Liver (tissue), 9 donors: ENCODE measurements around the gene VAPA. TPM values are rescaled to one million over a fixed set of nuclear protein-coding genes. Genes with fewer than 3 reads are reported as not detected.

ENCODE experiments used
- DNase-seq: peaks from one replicate; pipeline ENCODE4 v3.0.0-alpha.2; 2017; ENCODE audit warnings: low spot score
- H3K27ac ChIP-seq, 2 donors: one replicate each; pipeline ENCODE4 v1.7.0; 2013; ENCODE audit warnings: inconsistent platforms in 2 of 2, low read length in 2 of 2, control low read depth in 1 of 2, low read depth in 1 of 2, mild to moderate bottlenecking in 1 of 2
- H3K27me3 ChIP-seq, 4 donors: one replicate each; pipeline versions ENCODE4 v1.6.1 to v1.7.0; 2013; ENCODE audit warnings: low read length in 3 of 4, inconsistent platforms in 1 of 4, mild to moderate bottlenecking in 1 of 4, moderate library complexity in 1 of 4; ENCODE audit not compliant: control insufficient read depth in 4 of 4, insufficient read depth in 4 of 4
- H3K36me3 ChIP-seq, 4 donors: one replicate each; pipeline versions ENCODE4 v1.6.1 to v1.7.0; 2013; ENCODE audit warnings: low read length in 3 of 4, mild to moderate bottlenecking in 3 of 4, low read depth in 1 of 4, moderate library complexity in 1 of 4; ENCODE audit not compliant: control insufficient read depth in 4 of 4, insufficient read depth in 3 of 4
- H3K4me1 ChIP-seq, 4 donors: one replicate each; pipeline versions ENCODE4 v1.6.1 to v1.7.0; 2013; ENCODE audit warnings: low read length in 3 of 4, mild to moderate bottlenecking in 3 of 4, moderate library complexity in 1 of 4; ENCODE audit not compliant: control insufficient read depth in 4 of 4, insufficient read depth in 4 of 4
- H3K4me3 ChIP-seq, 3 donors: one replicate each; pipeline versions ENCODE4 v1.6.1 to v1.7.0; 2013; ENCODE audit warnings: low read length in 3 of 3, control low read depth in 1 of 3, low read depth in 1 of 3, mild to moderate bottlenecking in 1 of 3
- H3K9ac ChIP-seq, 2 donors: one replicate each; pipeline ENCODE4 v1.7.0; 2013; ENCODE audit warnings: low read length in 2 of 2, mild to moderate bottlenecking in 2 of 2, moderate library complexity in 2 of 2, control low read depth in 1 of 2, low read depth in 1 of 2
- H3K9me3 ChIP-seq, 4 donors: one replicate each; pipeline versions ENCODE4 v1.6.1 to v1.7.0; 2013; ENCODE audit warnings: low read length in 3 of 4; ENCODE audit not compliant: control insufficient read depth in 4 of 4
- FOXA1 ChIP-seq: IDR thresholded peaks from 2 replicates; pipeline ENCODE4 v1.6.1; 2016; ENCODE audit warnings: antibody characterized with exemption
- FOXA2 ChIP-seq: IDR thresholded peaks from 2 replicates; pipeline ENCODE4 v1.6.1; 2016; ENCODE audit warnings: antibody characterized with exemption
- GABPA ChIP-seq, 2 donors: IDR thresholded peaks in 1 of 2; conservative IDR thresholded peaks in 1 of 2; 2 replicates each; pipeline ENCODE4 v1.6.1; 2016; ENCODE audit warnings: antibody characterized with exemption in 2 of 2, mild to moderate bottlenecking in 1 of 2, moderate library complexity in 1 of 2
- HNF4A ChIP-seq, 2 donors: conservative IDR thresholded peaks; 2 replicates each; pipeline ENCODE4 v1.6.1; 2016; ENCODE audit warnings: antibody characterized with exemption in 2 of 2, mild to moderate bottlenecking in 2 of 2
- HNF4G ChIP-seq: IDR thresholded peaks from 2 replicates; pipeline ENCODE4 v1.6.1; 2016; ENCODE audit warnings: antibody characterized with exemption
- JUND ChIP-seq, 2 donors: IDR thresholded peaks; 2 replicates each; pipeline ENCODE4 v1.6.1; 2016; ENCODE audit warnings: antibody characterized with exemption in 2 of 2
- RAD21 ChIP-seq, 2 donors: IDR thresholded peaks; 2 replicates each; pipeline ENCODE4 v1.6.1; 2016; ENCODE audit warnings: antibody characterized with exemption in 2 of 2, mild to moderate bottlenecking in 2 of 2
- RXRA ChIP-seq, 2 donors: IDR thresholded peaks; 2 replicates each; pipeline ENCODE4 v1.6.1; 2017 to 2018; ENCODE audit warnings: antibody characterized with exemption in 2 of 2, mild to moderate bottlenecking in 1 of 2
- SP1 ChIP-seq: IDR thresholded peaks from 2 replicates; pipeline ENCODE4 v1.6.1; 2018; ENCODE audit warnings: antibody characterized with exemption, mild to moderate bottlenecking
- TAF1 ChIP-seq: conservative IDR thresholded peaks from 2 replicates; pipeline ENCODE4 v1.6.1; 2016; ENCODE audit warnings: antibody characterized with exemption, mild to moderate bottlenecking
- YY1 ChIP-seq: IDR thresholded peaks from 2 replicates; pipeline ENCODE4 v1.6.1; 2016; ENCODE audit warnings: antibody characterized with exemption, mild to moderate bottlenecking
- WGBS: extraction: QIAGEN DNeasy Blood & Tissue Kit; methylation state at CpG from one replicate; pipeline ENCODE4 v1.1.7; 2013; 5-methylcytosine and 5-hydroxymethylcytosine counted together
- polyA plus RNA-seq, 2 donors: library from polyadenylated mRNA; stranded (reverse) in 1 of 2; unstranded in 1 of 2; fragments of 200-250 nt in 1 of 2; fragments of >200 nt in 1 of 2; fragmentation: Nextera tagmentation in 1 of 2; extraction: Ambion mirVana in 1 of 2; gene quantifications; one replicate each; pipeline versions ENCODE4 v1.2.1 to v1.2.3, GENCODE V29; 2013 to 2015
- total RNA-seq, 2 donors: library from RNA; depleted of rRNA; stranded (reverse); fragments of >200 nt; gene quantifications; one replicate each; pipeline ENCODE4 v1.2.3, GENCODE V29; 2014
- TF ChIP-seq, protein P1 (sequence below): IDR thresholded peaks from 2 replicates; pipeline ENCODE4 v1.6.1; 2016; ENCODE audit warnings: antibody characterized with exemption
- TF ChIP-seq, protein P2 (sequence below): IDR thresholded peaks from 2 replicates; pipeline ENCODE4 v1.6.1; 2016; ENCODE audit warnings: antibody characterized with exemption, mild to moderate bottlenecking
- TF ChIP-seq, protein P3 (sequence below): fragments of 150-350 bp; IDR thresholded peaks from 2 replicates; pipeline ENCODE4 v1.5.1; 2017; ENCODE audit warnings: improper control_type of control experiment, low read depth, low read length; ENCODE audit not compliant: missing input control
- TF ChIP-seq, protein P4 (sequence below): IDR thresholded peaks from 2 replicates; pipeline ENCODE4 v1.6.1; 2016; ENCODE audit warnings: antibody characterized with exemption
- TF ChIP-seq, protein P5 (sequence below): IDR thresholded peaks from 2 replicates; pipeline ENCODE4 v1.6.1; 2016; ENCODE audit warnings: antibody characterized with exemption
- donor health status: healthy.
- donor health status: healthy.
- donor health status: healthy.
- donor health status: healthy.
- donor health status: healthy.

Gene VAPA
- total and polyA plus RNA-seq, 4 donors, result 80.7 to 114 (median 91.0) TPM

DNA sequence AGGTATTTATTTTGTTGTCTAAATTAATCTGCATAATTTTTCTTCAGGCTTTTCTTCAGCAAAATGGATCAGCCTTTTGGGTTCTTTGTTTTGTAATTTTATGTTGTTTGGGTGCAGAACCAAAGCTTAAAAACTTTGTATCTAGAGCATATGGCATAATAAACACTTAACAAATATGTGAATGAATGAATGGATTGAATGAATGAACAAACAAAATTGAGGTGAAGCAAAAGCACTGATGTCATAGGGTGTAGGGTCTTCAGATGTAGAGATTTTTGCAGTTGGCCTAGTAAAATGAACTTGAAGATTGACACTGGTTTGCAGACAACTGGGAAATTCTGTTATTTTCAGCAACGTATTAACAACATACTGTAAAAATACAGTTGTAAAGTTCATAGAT lies 17.3 kb downstream of the VAPA start:
- DNase-seq, result no peak
- peaks cover 0 to 6% (median 0%) of the 10 kb centered on the region in 4 donors for H3K36me3 ChIP-seq
- no peak overlapping the region for H3K9ac ChIP-seq
- H3K4me3 ChIP-seq, result no peak overlapping the region
- H3K9me3 ChIP-seq, result no peaks in the 10 kb centered on the region
- no peak overlapping the region for H3K27ac ChIP-seq
- peaks cover 2 to 18% (median 8%) of the 10 kb centered on the region in 4 donors for H3K4me1 ChIP-seq
- no peaks in the 10 kb centered on the region for H3K27me3 ChIP-seq
- TF ChIP-seq FOXA1 (no peak), GABPA (IDR thresholded peaks at IDR 0.05 in 1 of 2, conservative IDR thresholded peaks at IDR 0.05 in 1 of 2) (no peak), SP1 (no peak), TAF1 (no peak), HNF4G (no peak), JUND (IDR thresholded peaks at IDR 0.05) (no peak), FOXA2 (no peak)
- TF ChIP-seq, protein P1, sequence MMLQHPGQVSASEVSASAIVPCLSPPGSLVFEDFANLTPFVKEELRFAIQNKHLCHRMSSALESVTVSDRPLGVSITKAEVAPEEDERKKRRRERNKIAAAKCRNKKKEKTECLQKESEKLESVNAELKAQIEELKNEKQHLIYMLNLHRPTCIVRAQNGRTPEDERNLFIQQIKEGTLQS, result no peak
- TF ChIP-seq, protein P2, sequence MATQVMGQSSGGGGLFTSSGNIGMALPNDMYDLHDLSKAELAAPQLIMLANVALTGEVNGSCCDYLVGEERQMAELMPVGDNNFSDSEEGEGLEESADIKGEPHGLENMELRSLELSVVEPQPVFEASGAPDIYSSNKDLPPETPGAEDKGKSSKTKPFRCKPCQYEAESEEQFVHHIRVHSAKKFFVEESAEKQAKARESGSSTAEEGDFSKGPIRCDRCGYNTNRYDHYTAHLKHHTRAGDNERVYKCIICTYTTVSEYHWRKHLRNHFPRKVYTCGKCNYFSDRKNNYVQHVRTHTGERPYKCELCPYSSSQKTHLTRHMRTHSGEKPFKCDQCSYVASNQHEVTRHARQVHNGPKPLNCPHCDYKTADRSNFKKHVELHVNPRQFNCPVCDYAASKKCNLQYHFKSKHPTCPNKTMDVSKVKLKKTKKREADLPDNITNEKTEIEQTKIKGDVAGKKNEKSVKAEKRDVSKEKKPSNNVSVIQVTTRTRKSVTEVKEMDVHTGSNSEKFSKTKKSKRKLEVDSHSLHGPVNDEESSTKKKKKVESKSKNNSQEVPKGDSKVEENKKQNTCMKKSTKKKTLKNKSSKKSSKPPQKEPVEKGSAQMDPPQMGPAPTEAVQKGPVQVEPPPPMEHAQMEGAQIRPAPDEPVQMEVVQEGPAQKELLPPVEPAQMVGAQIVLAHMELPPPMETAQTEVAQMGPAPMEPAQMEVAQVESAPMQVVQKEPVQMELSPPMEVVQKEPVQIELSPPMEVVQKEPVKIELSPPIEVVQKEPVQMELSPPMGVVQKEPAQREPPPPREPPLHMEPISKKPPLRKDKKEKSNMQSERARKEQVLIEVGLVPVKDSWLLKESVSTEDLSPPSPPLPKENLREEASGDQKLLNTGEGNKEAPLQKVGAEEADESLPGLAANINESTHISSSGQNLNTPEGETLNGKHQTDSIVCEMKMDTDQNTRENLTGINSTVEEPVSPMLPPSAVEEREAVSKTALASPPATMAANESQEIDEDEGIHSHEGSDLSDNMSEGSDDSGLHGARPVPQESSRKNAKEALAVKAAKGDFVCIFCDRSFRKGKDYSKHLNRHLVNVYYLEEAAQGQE, result no peak
- TF ChIP-seq, protein P3, sequence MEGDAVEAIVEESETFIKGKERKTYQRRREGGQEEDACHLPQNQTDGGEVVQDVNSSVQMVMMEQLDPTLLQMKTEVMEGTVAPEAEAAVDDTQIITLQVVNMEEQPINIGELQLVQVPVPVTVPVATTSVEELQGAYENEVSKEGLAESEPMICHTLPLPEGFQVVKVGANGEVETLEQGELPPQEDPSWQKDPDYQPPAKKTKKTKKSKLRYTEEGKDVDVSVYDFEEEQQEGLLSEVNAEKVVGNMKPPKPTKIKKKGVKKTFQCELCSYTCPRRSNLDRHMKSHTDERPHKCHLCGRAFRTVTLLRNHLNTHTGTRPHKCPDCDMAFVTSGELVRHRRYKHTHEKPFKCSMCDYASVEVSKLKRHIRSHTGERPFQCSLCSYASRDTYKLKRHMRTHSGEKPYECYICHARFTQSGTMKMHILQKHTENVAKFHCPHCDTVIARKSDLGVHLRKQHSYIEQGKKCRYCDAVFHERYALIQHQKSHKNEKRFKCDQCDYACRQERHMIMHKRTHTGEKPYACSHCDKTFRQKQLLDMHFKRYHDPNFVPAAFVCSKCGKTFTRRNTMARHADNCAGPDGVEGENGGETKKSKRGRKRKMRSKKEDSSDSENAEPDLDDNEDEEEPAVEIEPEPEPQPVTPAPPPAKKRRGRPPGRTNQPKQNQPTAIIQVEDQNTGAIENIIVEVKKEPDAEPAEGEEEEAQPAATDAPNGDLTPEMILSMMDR, result no peak
- TF ChIP-seq, protein P4, sequence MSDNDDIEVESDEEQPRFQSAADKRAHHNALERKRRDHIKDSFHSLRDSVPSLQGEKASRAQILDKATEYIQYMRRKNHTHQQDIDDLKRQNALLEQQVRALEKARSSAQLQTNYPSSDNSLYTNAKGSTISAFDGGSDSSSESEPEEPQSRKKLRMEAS, result no peak
- WGBS, result 89% methylated on average over 1 of the region's 1 CpG

DNA sequence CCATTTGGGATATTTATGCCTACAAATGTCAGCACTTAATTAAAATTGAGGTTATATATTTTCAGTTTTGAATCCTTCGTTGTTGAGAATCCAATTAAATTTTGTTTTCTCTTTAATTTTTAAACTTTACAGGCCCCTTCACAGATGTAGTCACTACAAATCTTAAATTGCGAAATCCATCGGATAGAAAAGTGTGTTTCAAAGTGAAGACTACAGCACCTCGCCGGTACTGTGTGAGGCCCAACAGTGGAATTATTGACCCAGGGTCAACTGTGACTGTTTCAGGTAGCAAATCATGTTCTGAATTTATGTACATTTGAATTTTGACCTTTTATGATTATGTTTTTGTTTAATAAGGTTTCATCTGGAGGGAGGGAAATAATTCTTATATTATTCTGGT lies 17.9 kb downstream of the VAPA start:
- H3K36me3 ChIP-seq, result peaks cover 2 to 9% (median 4%) of the 10 kb centered on the region in 4 donors

DNA sequence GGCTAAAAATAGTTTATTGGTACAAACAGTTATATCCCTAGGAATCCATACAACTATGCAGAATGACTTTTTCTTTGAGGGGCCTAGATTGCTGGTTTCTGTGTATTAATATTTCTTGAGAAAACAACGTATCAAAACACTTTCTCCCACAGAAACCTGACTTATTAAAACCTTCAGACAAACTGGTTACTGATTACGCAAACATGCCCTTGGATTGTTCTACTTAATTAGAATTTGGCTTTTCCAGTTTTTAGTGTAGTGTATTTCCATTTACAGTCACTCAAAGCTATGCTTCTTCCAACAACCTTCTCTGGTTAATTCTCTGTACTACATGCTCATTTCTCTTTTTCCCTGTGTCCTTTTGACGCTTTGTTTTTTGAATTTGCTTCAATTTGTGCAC lies 20.0 kb downstream of the VAPA start:
- no peak overlapping the region for H3K9ac ChIP-seq
- no peak overlapping the region for H3K27ac ChIP-seq
- no peak overlapping the region for H3K4me3 ChIP-seq
- no peak for DNase-seq
- H3K4me1 ChIP-seq, result peaks cover 0 to 11% (median 2%) of the 10 kb centered on the region in 4 donors
- peaks cover 3 to 20% (median 18%) of the 10 kb centered on the region in 4 donors for H3K36me3 ChIP-seq
- no peaks in the 10 kb centered on the region for H3K27me3 ChIP-seq
- 94% methylated on average over 3 of the region's 3 CpGs for WGBS
- TF ChIP-seq FOXA2, result no peak
- TF ChIP-seq RAD21 (IDR thresholded peaks at IDR 0.05), result no peak
- no peak for TF ChIP-seq SP1
- no peak for TF ChIP-seq YY1
- TF ChIP-seq, protein P5, sequence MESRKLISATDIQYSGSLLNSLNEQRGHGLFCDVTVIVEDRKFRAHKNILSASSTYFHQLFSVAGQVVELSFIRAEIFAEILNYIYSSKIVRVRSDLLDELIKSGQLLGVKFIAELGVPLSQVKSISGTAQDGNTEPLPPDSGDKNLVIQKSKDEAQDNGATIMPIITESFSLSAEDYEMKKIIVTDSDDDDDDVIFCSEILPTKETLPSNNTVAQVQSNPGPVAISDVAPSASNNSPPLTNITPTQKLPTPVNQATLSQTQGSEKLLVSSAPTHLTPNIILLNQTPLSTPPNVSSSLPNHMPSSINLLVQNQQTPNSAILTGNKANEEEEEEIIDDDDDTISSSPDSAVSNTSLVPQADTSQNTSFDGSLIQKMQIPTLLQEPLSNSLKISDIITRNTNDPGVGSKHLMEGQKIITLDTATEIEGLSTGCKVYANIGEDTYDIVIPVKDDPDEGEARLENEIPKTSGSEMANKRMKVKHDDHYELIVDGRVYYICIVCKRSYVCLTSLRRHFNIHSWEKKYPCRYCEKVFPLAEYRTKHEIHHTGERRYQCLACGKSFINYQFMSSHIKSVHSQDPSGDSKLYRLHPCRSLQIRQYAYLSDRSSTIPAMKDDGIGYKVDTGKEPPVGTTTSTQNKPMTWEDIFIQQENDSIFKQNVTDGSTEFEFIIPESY, result no peak
- TF ChIP-seq RXRA (IDR thresholded peaks at IDR 0.05), result no peak
- TF ChIP-seq, protein P4, result no peak
- TF ChIP-seq, protein P3, result no peak
- TF ChIP-seq HNF4A (conservative IDR thresholded peaks at IDR 0.05), result no peak
- no peaks in the 10 kb centered on the region for H3K9me3 ChIP-seq

More for the DNA sequence above, 17.9 kb downstream of the VAPA start:
- Histone ChIP-seq H3K9ac (no peak overlapping the region), H3K27me3 (no peaks in the 10 kb centered on the region), H3K27ac (no peak overlapping the region), H3K4me3 (no peak overlapping the region), H3K4me1 (peaks cover 1 to 15% (median 4%) of the 10 kb centered on the region in 4 donors), H3K9me3 (no peaks in the 10 kb centered on the region)
- WGBS, result 39% methylated on average over 5 of the region's 5 CpGs
- DNase-seq, result no peak
- TF ChIP-seq RAD21 (IDR thresholded peaks at IDR 0.05) (no peak), HNF4A (conservative IDR thresholded peaks at IDR 0.05) (peak; percentile 17 to 26)
